Left forelimb (tissue), 1 donor: Measurements from ENCODE around the gene CSPG4.
"Not testable (repeated sequence)": the region's sequence is repeated elsewhere in the genome, so short reads cannot be mapped to it uniquely, and the experiment has no call there.

ENCODE experiments used
- DNase-seq: peaks from one replicate; pipeline ENCODE4 v3.0.0-alpha.2; 2018; ENCODE audit warnings: low spot score

CSPG4 gene

GRCh38 chr15:75703440-75704262 lies 9.0 kb downstream of the CSPG4 start:
- DNase-seq, result not testable (repeated sequence)

GRCh38 chr15:75702436-75702835 lies 10.2 kb downstream of the CSPG4 start:
- no peak for DNase-seq

- not testable (repeated sequence) for DNase-seq
Observed at GRCh38 chr15:75701071-75702003, 11.3 kb downstream of the CSPG4 start.

GRCh38 chr15:75699961-75700874 lies 12.4 kb downstream of the CSPG4 start:
- DNase-seq, result peak; percentile 77

- not testable (repeated sequence) for DNase-seq
Observed at GRCh38 chr15:75699517-75699916, 13.1 kb downstream of the CSPG4 start.

GRCh38 chr15:75697974-75698747 lies 14.5 kb downstream of the CSPG4 start:
- not testable (repeated sequence) for DNase-seq

- DNase-seq, result no peak
Observed at GRCh38 chr15:75697523-75697922, 15.1 kb downstream of the CSPG4 start.

- DNase-seq, result no peak
Observed at GRCh38 chr15:75696854-75697259, 15.8 kb downstream of the CSPG4 start.

GRCh38 chr15:75696311-75696720 lies 16.3 kb downstream of the CSPG4 start:
- DNase-seq, result no peak

- no peak for DNase-seq
Observed at GRCh38 chr15:75695634-75696310, 16.9 kb downstream of the CSPG4 start.

GRCh38 chr15:75695220-75695619 lies 17.4 kb downstream of the CSPG4 start:
- no peak for DNase-seq

- peak; percentile 85 for DNase-seq
Observed at GRCh38 chr15:75694241-75695182, 18.1 kb downstream of the CSPG4 start.

- no peak for DNase-seq
Observed at GRCh38 chr15:75693501-75694240, 19.0 kb downstream of the CSPG4 start.

- not testable (repeated sequence) for DNase-seq
Observed at GRCh38 chr15:75693028-75693427, 19.6 kb downstream of the CSPG4 start.

GRCh38 chr15:75692311-75692710 lies 20.3 kb downstream of the CSPG4 start:
- not testable (repeated sequence) for DNase-seq

- not testable (repeated sequence) for DNase-seq
Observed at GRCh38 chr15:75689429-75689828, 23.2 kb downstream of the CSPG4 start.

- DNase-seq, result no peak
Observed at GRCh38 chr15:75688831-75689230, 23.8 kb downstream of the CSPG4 start.

GRCh38 chr15:75688278-75688557 lies 24.4 kb downstream of the CSPG4 start:
- no peak for DNase-seq
